ENCODE measurements around the gene TTYH2.

DNA sequence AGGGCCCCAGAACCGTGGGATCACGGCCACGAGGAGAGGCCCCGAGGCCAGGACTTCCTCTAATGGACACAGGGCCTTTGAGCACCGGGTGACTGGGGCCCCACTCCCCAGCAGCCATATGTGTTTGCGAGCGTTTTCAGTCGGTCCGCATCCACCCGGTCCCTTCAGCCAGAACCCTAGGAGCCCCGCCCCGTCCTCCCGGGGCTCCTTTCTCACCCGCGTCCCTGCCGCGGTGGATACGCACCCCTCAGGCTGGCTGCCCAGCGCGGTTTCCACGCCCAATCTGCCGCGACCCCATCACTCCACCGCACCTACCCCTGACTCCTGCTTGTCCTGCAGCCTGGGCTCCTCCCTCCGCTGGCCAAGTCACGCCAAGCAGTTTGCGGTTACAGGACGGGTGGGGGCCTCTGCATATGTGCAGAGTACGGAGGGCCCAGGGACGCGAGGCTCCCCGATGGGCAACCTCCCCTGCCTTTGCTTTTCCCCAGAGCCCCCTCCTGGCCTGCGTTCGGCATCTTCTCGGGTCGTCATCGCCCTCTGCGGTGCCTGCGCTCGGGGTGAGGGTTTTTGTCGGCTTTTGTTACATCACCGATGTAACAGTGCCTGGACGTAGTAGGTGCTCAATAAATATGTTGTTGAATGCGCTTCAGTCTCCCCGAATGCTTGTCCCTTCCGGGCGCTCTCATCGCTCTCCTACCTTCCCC, 1.0 kb upstream of the TTYH2 start:
- TF ChIP-seq, protein P1, sequence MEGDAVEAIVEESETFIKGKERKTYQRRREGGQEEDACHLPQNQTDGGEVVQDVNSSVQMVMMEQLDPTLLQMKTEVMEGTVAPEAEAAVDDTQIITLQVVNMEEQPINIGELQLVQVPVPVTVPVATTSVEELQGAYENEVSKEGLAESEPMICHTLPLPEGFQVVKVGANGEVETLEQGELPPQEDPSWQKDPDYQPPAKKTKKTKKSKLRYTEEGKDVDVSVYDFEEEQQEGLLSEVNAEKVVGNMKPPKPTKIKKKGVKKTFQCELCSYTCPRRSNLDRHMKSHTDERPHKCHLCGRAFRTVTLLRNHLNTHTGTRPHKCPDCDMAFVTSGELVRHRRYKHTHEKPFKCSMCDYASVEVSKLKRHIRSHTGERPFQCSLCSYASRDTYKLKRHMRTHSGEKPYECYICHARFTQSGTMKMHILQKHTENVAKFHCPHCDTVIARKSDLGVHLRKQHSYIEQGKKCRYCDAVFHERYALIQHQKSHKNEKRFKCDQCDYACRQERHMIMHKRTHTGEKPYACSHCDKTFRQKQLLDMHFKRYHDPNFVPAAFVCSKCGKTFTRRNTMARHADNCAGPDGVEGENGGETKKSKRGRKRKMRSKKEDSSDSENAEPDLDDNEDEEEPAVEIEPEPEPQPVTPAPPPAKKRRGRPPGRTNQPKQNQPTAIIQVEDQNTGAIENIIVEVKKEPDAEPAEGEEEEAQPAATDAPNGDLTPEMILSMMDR (IDR thresholded peaks at IDR 0.05): no peak
- TF ChIP-seq POLR2A (IDR thresholded peaks at IDR 0.05): no peak
